Measurements from ENCODE around the gene TNIK. TPM values are rescaled to one million over a fixed set of nuclear protein-coding genes. Genes with fewer than 3 reads are reported as not detected.

TNIK gene
- polyA plus RNA-seq, 1 of the 3 experiments (the other 2 are of a cell fraction), result 19.4 TPM

- Histone ChIP-seq H3K4me1 (ENCODE audit: control insufficient read depth in 1 of 2, insufficient read depth in 2 of 2, low read depth in 1 of 2, low read length in 1 of 2) (peaks cover 6 to 10% of the 10 kb centered on the region in 2 experiments; a peak in 2 of 4 replicates), H3K9ac (no peak overlapping the region), H2AFZ (ENCODE audit: low read depth) (peak overlapping the region; percentile 8; the same call in 1 of the 2 replicates), H3F3A (replicated peaks; ENCODE audit: insufficient read depth) (peaks cover 10% of the 10 kb centered on the region), H4K20me1 (ENCODE audit: insufficient read depth) (no peaks in the 10 kb centered on the region), H3K27ac (ENCODE audit: low read depth in 2 of 2, low read length in 1 of 2) (no peak overlapping the region), H3K4me3 (ENCODE audit: low read depth in 2 of 2, low read length in 1 of 2) (no peak overlapping the region), H3K9me2 (no peaks in the 10 kb centered on the region), H3K36me3 (replicated peaks in 1 of 2; ENCODE audit: control insufficient read depth in 1 of 2, insufficient read depth in 2 of 2, low read length in 1 of 2) (no peaks in the 10 kb centered on the region), H3K27me3 (ENCODE audit: insufficient read depth) (no peaks in the 10 kb centered on the region), H3K4me2 (no peak overlapping the region), H3K79me2 (ENCODE audit: insufficient read depth) (no peaks in the 10 kb centered on the region), H3K9me3 (no peaks in the 10 kb centered on the region)
- TF ChIP-seq TCF12 (IDR thresholded peaks at IDR 0.05), result no peak
- no peak for TF ChIP-seq TAF1 (IDR thresholded peaks at IDR 0.05; ENCODE audit: borderline replicate concordance, low read depth, low read length)
- TF ChIP-seq ELF1 (IDR thresholded peaks at IDR 0.05), result no peak
- TF ChIP-seq NFIC (IDR thresholded peaks at IDR 0.05; ENCODE audit: borderline replicate concordance), result no peak
- TF ChIP-seq MEF2A (IDR thresholded peaks at IDR 0.05; ENCODE audit: borderline replicate concordance, low read depth), result no peak
- TF ChIP-seq POLR2AphosphoS5 (IDR thresholded peaks at IDR 0.05; ENCODE audit: low read depth, low read length), result no peak
- TF ChIP-seq, protein P1, sequence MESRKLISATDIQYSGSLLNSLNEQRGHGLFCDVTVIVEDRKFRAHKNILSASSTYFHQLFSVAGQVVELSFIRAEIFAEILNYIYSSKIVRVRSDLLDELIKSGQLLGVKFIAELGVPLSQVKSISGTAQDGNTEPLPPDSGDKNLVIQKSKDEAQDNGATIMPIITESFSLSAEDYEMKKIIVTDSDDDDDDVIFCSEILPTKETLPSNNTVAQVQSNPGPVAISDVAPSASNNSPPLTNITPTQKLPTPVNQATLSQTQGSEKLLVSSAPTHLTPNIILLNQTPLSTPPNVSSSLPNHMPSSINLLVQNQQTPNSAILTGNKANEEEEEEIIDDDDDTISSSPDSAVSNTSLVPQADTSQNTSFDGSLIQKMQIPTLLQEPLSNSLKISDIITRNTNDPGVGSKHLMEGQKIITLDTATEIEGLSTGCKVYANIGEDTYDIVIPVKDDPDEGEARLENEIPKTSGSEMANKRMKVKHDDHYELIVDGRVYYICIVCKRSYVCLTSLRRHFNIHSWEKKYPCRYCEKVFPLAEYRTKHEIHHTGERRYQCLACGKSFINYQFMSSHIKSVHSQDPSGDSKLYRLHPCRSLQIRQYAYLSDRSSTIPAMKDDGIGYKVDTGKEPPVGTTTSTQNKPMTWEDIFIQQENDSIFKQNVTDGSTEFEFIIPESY (IDR thresholded peaks at IDR 0.05; ENCODE audit: borderline replicate concordance, low read depth), result no peak
- no peak for TF ChIP-seq USF2 (IDR thresholded peaks at IDR 0.05; ENCODE audit: borderline replicate concordance, low read depth, low read length)
- TF ChIP-seq RXRA (IDR thresholded peaks at IDR 0.05; ENCODE audit: borderline replicate concordance, low read depth), result no peak
- TF ChIP-seq, protein P2, sequence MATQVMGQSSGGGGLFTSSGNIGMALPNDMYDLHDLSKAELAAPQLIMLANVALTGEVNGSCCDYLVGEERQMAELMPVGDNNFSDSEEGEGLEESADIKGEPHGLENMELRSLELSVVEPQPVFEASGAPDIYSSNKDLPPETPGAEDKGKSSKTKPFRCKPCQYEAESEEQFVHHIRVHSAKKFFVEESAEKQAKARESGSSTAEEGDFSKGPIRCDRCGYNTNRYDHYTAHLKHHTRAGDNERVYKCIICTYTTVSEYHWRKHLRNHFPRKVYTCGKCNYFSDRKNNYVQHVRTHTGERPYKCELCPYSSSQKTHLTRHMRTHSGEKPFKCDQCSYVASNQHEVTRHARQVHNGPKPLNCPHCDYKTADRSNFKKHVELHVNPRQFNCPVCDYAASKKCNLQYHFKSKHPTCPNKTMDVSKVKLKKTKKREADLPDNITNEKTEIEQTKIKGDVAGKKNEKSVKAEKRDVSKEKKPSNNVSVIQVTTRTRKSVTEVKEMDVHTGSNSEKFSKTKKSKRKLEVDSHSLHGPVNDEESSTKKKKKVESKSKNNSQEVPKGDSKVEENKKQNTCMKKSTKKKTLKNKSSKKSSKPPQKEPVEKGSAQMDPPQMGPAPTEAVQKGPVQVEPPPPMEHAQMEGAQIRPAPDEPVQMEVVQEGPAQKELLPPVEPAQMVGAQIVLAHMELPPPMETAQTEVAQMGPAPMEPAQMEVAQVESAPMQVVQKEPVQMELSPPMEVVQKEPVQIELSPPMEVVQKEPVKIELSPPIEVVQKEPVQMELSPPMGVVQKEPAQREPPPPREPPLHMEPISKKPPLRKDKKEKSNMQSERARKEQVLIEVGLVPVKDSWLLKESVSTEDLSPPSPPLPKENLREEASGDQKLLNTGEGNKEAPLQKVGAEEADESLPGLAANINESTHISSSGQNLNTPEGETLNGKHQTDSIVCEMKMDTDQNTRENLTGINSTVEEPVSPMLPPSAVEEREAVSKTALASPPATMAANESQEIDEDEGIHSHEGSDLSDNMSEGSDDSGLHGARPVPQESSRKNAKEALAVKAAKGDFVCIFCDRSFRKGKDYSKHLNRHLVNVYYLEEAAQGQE (IDR thresholded peaks at IDR 0.05; ENCODE audit: low read depth, low read length), result no peak
- TF ChIP-seq EP300 (IDR thresholded peaks at IDR 0.05; ENCODE audit: borderline replicate concordance in 1 of 2, low read depth in 1 of 2, low read length in 1 of 2), result no peak
- TF ChIP-seq, protein P3, sequence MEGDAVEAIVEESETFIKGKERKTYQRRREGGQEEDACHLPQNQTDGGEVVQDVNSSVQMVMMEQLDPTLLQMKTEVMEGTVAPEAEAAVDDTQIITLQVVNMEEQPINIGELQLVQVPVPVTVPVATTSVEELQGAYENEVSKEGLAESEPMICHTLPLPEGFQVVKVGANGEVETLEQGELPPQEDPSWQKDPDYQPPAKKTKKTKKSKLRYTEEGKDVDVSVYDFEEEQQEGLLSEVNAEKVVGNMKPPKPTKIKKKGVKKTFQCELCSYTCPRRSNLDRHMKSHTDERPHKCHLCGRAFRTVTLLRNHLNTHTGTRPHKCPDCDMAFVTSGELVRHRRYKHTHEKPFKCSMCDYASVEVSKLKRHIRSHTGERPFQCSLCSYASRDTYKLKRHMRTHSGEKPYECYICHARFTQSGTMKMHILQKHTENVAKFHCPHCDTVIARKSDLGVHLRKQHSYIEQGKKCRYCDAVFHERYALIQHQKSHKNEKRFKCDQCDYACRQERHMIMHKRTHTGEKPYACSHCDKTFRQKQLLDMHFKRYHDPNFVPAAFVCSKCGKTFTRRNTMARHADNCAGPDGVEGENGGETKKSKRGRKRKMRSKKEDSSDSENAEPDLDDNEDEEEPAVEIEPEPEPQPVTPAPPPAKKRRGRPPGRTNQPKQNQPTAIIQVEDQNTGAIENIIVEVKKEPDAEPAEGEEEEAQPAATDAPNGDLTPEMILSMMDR (IDR thresholded peaks at IDR 0.05), result no peak
- no peak for TF ChIP-seq FOSL2 (IDR thresholded peaks at IDR 0.05; ENCODE audit: borderline replicate concordance, low read depth)
- TF ChIP-seq SIN3A (IDR thresholded peaks at IDR 0.05; ENCODE audit: borderline replicate concordance, low read depth, low read length), result no peak
- TF ChIP-seq RFX5 (IDR thresholded peaks at IDR 0.05; ENCODE audit: low read length), result no peak
- no peak for TF ChIP-seq FOXM1 (IDR thresholded peaks at IDR 0.05; ENCODE audit: low read depth)
- no peak for TF ChIP-seq SMC3 (IDR thresholded peaks at IDR 0.05; ENCODE audit: low read depth, low read length)
- no peak for DNase-seq
- POLR2A ChIA-PET, result no interaction called here
- CTCF ChIA-PET, result no interaction called here
Measured at GRCh38 chr3:171023566-171023965, 436.6 kb downstream of the TNIK start.
